HUES48 (cell line): ENCODE results near the gene HIC1.

Experiments used
- H3K27ac ChIP-seq: one replicate; pipeline ENCODE4 v1.7.0; 2013; ENCODE audit warnings: low read depth, low read length, inconsistent platforms
- H3K27me3 ChIP-seq: 2 replicates; pipeline ENCODE4 v1.6.1; 2013; ENCODE audit warnings: mild to moderate bottlenecking, low read length; ENCODE audit not compliant: control insufficient read depth, insufficient read depth
- H3K36me3 ChIP-seq: 2 replicates; pipeline ENCODE4 v1.6.1; 2013; ENCODE audit warnings: low read length; ENCODE audit not compliant: control insufficient read depth, insufficient read depth
- H3K4me1 ChIP-seq: 2 replicates; pipeline ENCODE4 v1.6.1; 2013; ENCODE audit warnings: mild to moderate bottlenecking, low read length; ENCODE audit not compliant: control insufficient read depth, insufficient read depth
- H3K4me3 ChIP-seq: 2 replicates; pipeline ENCODE4 v1.5.1; 2013; ENCODE audit warnings: mild to moderate bottlenecking, low read depth, low read length
- H3K9ac ChIP-seq: 2 replicates; pipeline ENCODE4 v1.6.1; 2013; ENCODE audit warnings: mild to moderate bottlenecking, low read depth, low read length, moderate library complexity
- H3K9me3 ChIP-seq: 2 replicates; pipeline ENCODE4 v1.6.1; 2013; ENCODE audit warnings: low read length; ENCODE audit not compliant: control insufficient read depth, insufficient read depth

The HIC1 gene

GRCh38 chr17:2049333-2050299 is 5.3 kb upstream of the HIC1 start:
- H3K9me3 ChIP-seq: no peaks in the 10 kb centered on the region
- peak overlapping the region; percentile 55 for H3K4me3 ChIP-seq
- H3K9ac ChIP-seq: no peak overlapping the region
- H3K27me3 ChIP-seq: peaks cover 66% of the 10 kb centered on the region
- peaks cover 2% of the 10 kb centered on the region; the same call in 1 of the 2 replicates for H3K4me1 ChIP-seq
- no peaks in the 10 kb centered on the region for H3K36me3 ChIP-seq
- no peak overlapping the region for H3K27ac ChIP-seq

GRCh38 chr17:2050300-2051060 is 4.4 kb upstream of the HIC1 start:
- H3K9ac ChIP-seq: no peak overlapping the region
- H3K27ac ChIP-seq: no peak overlapping the region
- H3K4me3 ChIP-seq: peak overlapping the region; percentile 52; the same call in 1 of the 2 replicates
- no peaks in the 10 kb centered on the region for H3K9me3 ChIP-seq
- peaks cover 4% of the 10 kb centered on the region; the same call in 1 of the 2 replicates for H3K4me1 ChIP-seq
- peaks cover 75% of the 10 kb centered on the region for H3K27me3 ChIP-seq
- H3K36me3 ChIP-seq: no peaks in the 10 kb centered on the region

- H3K36me3 ChIP-seq: no peaks in the 10 kb centered on the region
- peaks cover 83% of the 10 kb centered on the region for H3K27me3 ChIP-seq
- H3K9ac ChIP-seq: no peak overlapping the region
- H3K4me3 ChIP-seq: no peak overlapping the region
- H3K27ac ChIP-seq: no peak overlapping the region
- no peaks in the 10 kb centered on the region for H3K9me3 ChIP-seq
- peaks cover 6% of the 10 kb centered on the region for H3K4me1 ChIP-seq
Measured at GRCh38 chr17:2051061-2051932, 3.6 kb upstream of the HIC1 start.

GRCh38 chr17:2051933-2052559 is 2.9 kb upstream of the HIC1 start:
- H3K27ac ChIP-seq: no peak overlapping the region
- no peak overlapping the region for H3K9ac ChIP-seq
- no peaks in the 10 kb centered on the region for H3K36me3 ChIP-seq
- H3K4me1 ChIP-seq: peaks cover 9% of the 10 kb centered on the region
- H3K9me3 ChIP-seq: no peaks in the 10 kb centered on the region
- H3K4me3 ChIP-seq: no peak overlapping the region
- H3K27me3 ChIP-seq: peaks cover 90% of the 10 kb centered on the region

DNA sequence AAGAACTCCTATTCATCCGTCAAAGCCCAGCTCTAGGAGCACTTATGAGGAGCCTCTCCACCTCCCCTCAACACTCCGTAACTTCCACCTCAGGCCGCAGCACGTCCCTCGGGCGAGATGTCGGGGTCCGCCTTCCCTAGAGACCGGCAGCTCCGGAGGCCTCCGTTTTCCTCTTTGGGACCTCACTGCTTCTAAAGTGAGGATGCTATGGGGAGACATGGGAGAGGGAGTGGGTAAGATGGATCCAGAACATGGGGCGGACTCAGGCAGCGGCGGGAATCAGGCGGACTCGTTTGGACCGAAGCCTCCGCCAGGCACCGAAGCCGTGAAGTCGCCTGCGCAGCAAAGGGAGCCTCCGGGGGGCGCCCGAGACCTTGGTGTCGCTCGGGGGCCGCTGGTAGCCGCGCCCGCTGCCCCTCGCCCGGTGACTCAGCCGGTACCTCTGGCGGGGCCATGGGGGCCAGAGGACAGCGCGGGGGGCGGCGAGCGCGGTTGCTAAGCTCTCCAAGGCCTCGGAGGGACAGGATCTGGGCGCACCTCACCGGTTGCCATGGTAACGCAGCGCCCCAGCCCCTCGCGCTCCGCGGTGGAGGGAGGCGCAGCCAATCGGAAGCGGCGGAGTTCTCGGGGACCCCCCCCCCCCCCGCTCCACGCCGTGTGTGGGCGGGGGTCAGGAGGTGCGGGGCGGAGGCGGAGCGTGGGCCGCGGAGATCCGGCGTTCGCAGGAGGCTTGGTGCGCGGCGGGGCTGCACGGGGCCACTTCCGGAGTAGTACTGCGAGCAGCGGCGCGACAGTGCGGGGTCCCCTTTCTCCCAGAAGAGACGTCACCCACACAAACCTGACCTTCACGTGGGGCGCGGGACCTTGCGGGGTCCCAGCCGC is 1.3 kb upstream of the HIC1 start:
- H3K36me3 ChIP-seq: no peaks in the 10 kb centered on the region
- H3K4me1 ChIP-seq: peaks cover 9% of the 10 kb centered on the region
- peaks cover 92% of the 10 kb centered on the region for H3K27me3 ChIP-seq
- no peak overlapping the region for H3K9ac ChIP-seq
- H3K9me3 ChIP-seq: no peaks in the 10 kb centered on the region
- H3K27ac ChIP-seq: no peak overlapping the region
- H3K4me3 ChIP-seq: peak overlapping the region; percentile 53

DNA sequence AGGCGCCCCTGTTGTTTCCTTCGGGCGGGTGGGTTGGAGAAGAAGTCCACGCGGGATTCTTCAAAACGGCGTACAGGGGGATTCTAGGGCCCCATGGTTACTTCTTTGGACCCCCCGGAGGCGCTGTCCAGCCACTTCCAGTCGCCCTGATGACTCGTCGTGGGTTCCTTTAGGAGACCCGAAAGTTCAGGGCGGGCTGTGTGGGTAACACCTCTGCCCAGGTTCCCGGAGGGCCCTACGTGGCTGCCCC is 716 bp upstream of the HIC1 start:
- peaks cover 92% of the 10 kb centered on the region for H3K27me3 ChIP-seq
- no peak overlapping the region for H3K27ac ChIP-seq
- no peaks in the 10 kb centered on the region for H3K9me3 ChIP-seq
- peaks cover 9% of the 10 kb centered on the region for H3K4me1 ChIP-seq
- H3K9ac ChIP-seq: no peak overlapping the region
- H3K4me3 ChIP-seq: peak overlapping the region; percentile 53
- no peaks in the 10 kb centered on the region for H3K36me3 ChIP-seq

GRCh38 chr17:2055292-2056205 is 646 bp downstream of the HIC1 start:
- peaks cover 94% of the 10 kb centered on the region for H3K27me3 ChIP-seq
- H3K36me3 ChIP-seq: no peaks in the 10 kb centered on the region
- H3K27ac ChIP-seq: no peak overlapping the region
- peak overlapping the region; percentile 51 for H3K4me3 ChIP-seq
- H3K9ac ChIP-seq: no peak overlapping the region
- H3K4me1 ChIP-seq: peaks cover 9% of the 10 kb centered on the region
- H3K9me3 ChIP-seq: no peaks in the 10 kb centered on the region

- no peak overlapping the region for H3K27ac ChIP-seq
- H3K36me3 ChIP-seq: no peaks in the 10 kb centered on the region
- H3K9me3 ChIP-seq: no peaks in the 10 kb centered on the region
- H3K4me3 ChIP-seq: peak overlapping the region; percentile 6
- no peak overlapping the region for H3K9ac ChIP-seq
- H3K4me1 ChIP-seq: peaks cover 9% of the 10 kb centered on the region
- peaks cover 84% of the 10 kb centered on the region for H3K27me3 ChIP-seq
Measured at GRCh38 chr17:2056206-2057174, 1.6 kb downstream of the HIC1 start.
